CD1c-positive myeloid dendritic cell (primary cell): ENCODE data around the gene HTRA1.

ENCODE experiments used
- DNase-seq: peaks from one replicate; pipeline ENCODE4 v3.0.0-alpha.2; 2016; ENCODE audit errors: extremely low spot score

The HTRA1 gene

GRCh38 chr10:122494833-122495232 lies 33.5 kb downstream of the HTRA1 start:
- DNase-seq = no peak

GRCh38 chr10:122495406-122496340 lies 34.3 kb downstream of the HTRA1 start:
- peak; percentile 38 for DNase-seq

- no peak for DNase-seq
Observed at GRCh38 chr10:122497241-122497640, 35.9 kb downstream of the HTRA1 start.

GRCh38 chr10:122498521-122498920 lies 37.2 kb downstream of the HTRA1 start:
- DNase-seq = no peak

- no peak for DNase-seq
Observed at GRCh38 chr10:122499012-122499411, 37.7 kb downstream of the HTRA1 start.

GRCh38 chr10:122499491-122499941 lies 38.2 kb downstream of the HTRA1 start:
- DNase-seq = no peak

- DNase-seq = no peak
Observed at GRCh38 chr10:122500194-122500593, 38.8 kb downstream of the HTRA1 start.

GRCh38 chr10:122500726-122501125 lies 39.4 kb downstream of the HTRA1 start:
- DNase-seq = no peak

GRCh38 chr10:122503012-122503411 lies 41.7 kb downstream of the HTRA1 start:
- DNase-seq = no peak

- no peak for DNase-seq
Observed at GRCh38 chr10:122503886-122504609, 42.7 kb downstream of the HTRA1 start.

- no peak for DNase-seq
Observed at GRCh38 chr10:122504610-122504950, 43.2 kb downstream of the HTRA1 start.

GRCh38 chr10:122505011-122505410 lies 43.7 kb downstream of the HTRA1 start:
- DNase-seq = no peak

- DNase-seq = no peak
Observed at GRCh38 chr10:122505885-122506645, 44.7 kb downstream of the HTRA1 start.

GRCh38 chr10:122507616-122508015 lies 46.3 kb downstream of the HTRA1 start:
- DNase-seq = no peak

GRCh38 chr10:122508021-122508420 lies 46.7 kb downstream of the HTRA1 start:
- no peak for DNase-seq

- DNase-seq = no peak
Observed at GRCh38 chr10:122509323-122509722, 48.0 kb downstream of the HTRA1 start.

- no peak for DNase-seq
Observed at GRCh38 chr10:122510326-122510725, 49.0 kb downstream of the HTRA1 start.

- no peak for DNase-seq
Observed at GRCh38 chr10:122510736-122511135, 49.4 kb downstream of the HTRA1 start.

- DNase-seq = no peak
Observed at GRCh38 chr10:122513053-122513452, 51.7 kb downstream of the HTRA1 start.

- no peak for DNase-seq
Observed at GRCh38 chr10:122514045-122514840, 52.9 kb downstream of the HTRA1 start.

GRCh38 chr10:122515022-122515424 lies 53.7 kb downstream of the HTRA1 start:
- DNase-seq = no peak
